ENCODE measurements around the gene SLC22A8.

- TF ChIP-seq, protein P1, sequence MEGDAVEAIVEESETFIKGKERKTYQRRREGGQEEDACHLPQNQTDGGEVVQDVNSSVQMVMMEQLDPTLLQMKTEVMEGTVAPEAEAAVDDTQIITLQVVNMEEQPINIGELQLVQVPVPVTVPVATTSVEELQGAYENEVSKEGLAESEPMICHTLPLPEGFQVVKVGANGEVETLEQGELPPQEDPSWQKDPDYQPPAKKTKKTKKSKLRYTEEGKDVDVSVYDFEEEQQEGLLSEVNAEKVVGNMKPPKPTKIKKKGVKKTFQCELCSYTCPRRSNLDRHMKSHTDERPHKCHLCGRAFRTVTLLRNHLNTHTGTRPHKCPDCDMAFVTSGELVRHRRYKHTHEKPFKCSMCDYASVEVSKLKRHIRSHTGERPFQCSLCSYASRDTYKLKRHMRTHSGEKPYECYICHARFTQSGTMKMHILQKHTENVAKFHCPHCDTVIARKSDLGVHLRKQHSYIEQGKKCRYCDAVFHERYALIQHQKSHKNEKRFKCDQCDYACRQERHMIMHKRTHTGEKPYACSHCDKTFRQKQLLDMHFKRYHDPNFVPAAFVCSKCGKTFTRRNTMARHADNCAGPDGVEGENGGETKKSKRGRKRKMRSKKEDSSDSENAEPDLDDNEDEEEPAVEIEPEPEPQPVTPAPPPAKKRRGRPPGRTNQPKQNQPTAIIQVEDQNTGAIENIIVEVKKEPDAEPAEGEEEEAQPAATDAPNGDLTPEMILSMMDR (IDR thresholded peaks at IDR 0.05 in 2 of 3, conservative IDR thresholded peaks at IDR 0.05 in 1 of 3; ENCODE audit: control insufficient read depth in 2 of 3, extremely low read depth in 1 of 3, insufficient read depth in 1 of 3, low read depth in 3 of 3, low read length in 3 of 3), result no peak
- no peak for TF ChIP-seq RFX5 (IDR thresholded peaks at IDR 0.05; ENCODE audit: low read depth, low read length)
- TF ChIP-seq JUND (IDR thresholded peaks at IDR 0.05; ENCODE audit: low read depth, low read length), result no peak
- no peak for TF ChIP-seq HDAC2 (IDR thresholded peaks at IDR 0.05)
- no peak for TF ChIP-seq REST (IDR thresholded peaks at IDR 0.05; ENCODE audit: low read depth, low read length)
- no peak for TF ChIP-seq POLR2AphosphoS5 (IDR thresholded peaks at IDR 0.05; ENCODE audit: low read length)
- no peak for TF ChIP-seq CEBPZ (IDR thresholded peaks at IDR 0.05; ENCODE audit: low read depth, low read length)
- TF ChIP-seq TARDBP (IDR thresholded peaks at IDR 0.05; ENCODE audit: borderline replicate concordance), result no peak
- TF ChIP-seq BHLHE40 (IDR thresholded peaks at IDR 0.05; ENCODE audit: borderline replicate concordance in 1 of 2, low read depth in 2 of 2, low read length in 1 of 2), result no peak
- TF ChIP-seq ZSCAN29 (IDR thresholded peaks at IDR 0.05), result no peak
Measured at GRCh38 chr11:62953811-62954210, 61.8 kb downstream of the SLC22A8 start.
